Stimulated activated CD8-positive, alpha-beta memory T cell treated with anti-CD3 and anti-CD28 coated beads, Interleukin-12 subunit alpha, Interleukin-12 subunit beta, amount 100 ng/mL, for 24 hours (primary cell): ENCODE data around the gene FAM209B.
"Not testable (repeated sequence)": the region's sequence is repeated elsewhere in the genome, so short reads cannot be mapped to it uniquely, and the experiment has no call there.

Experiments
- DNase-seq: peaks from one replicate; pipeline ENCODE4 v3.0.0-alpha.2; 2020; ENCODE audit errors: extremely low read depth

FAM209B gene

DNA sequence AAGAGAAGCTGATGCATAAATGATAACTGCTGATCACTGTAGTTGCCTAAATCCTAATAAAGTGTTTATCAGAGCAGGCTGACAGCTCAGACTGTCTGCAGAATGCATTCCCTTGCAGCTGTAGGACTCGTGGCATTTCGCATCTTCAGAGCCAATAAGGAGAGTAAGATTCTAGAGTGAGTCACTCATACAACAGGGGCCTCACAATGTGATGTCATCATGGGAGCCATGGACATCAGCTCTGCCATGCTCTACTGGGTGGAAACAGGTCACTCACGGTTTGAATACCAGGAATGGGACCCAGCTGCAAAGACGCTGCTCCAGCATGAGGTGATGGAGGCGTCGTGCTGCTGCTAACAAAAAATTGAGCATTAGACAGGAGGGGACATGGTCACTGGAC is 7.4 kb downstream of the FAM209B start:
- DNase-seq, result no peak

DNA sequence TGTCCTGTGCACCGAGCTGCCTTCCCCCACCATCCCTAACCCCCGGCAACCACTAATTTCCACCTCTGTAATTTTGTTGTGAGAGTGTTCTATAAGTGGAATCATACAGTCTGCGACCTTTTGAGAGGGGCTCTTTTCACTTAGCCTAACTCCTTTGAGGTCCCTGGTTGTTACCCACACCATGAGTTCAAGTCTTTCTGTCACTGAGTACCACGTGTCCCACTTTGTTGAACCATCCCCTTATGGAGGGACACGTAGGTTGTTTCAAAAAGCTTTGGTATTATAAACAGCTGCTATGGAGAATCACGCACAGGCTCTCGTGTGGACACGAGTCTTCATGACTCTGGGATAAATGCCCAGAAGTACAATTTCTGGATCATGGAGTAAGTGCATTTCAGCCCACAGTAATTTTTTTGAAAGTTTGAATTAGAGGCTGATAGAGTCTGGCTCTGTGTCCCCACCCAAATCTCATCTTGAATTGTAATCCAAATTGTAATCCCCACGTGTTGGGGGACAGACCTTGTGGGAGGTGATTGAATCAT is 9.5 kb downstream of the FAM209B start:
- DNase-seq, result no peak

GRCh38 chr20:56551571-56551970 is 18.5 kb downstream of the FAM209B start:
- no peak for DNase-seq

- DNase-seq, result no peak
Observed at GRCh38 chr20:56552911-56553629, 20.0 kb downstream of the FAM209B start.

GRCh38 chr20:56554869-56555268 is 21.8 kb downstream of the FAM209B start:
- DNase-seq, result no peak

DNA sequence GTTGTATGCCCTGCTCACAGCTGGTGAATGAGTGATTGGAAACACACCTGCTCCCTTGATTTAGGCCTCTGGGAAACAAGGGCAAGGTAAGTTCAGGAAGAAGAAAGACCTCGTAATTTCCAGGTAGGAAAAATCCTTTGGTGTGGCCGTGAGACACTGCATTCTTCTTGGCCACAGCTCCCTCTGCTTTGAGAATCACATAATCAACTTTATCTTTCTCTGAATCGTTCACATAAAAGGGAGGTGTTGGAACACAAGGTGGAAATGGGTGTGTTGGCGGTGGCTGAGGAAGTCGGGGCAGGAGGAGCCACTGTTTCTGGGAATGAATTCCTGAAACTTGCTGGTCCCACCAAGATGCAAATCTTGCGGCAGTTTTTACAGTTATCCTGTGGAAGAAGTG is 25.9 kb downstream of the FAM209B start:
- DNase-seq, result no peak

- not testable (repeated sequence) for DNase-seq
Observed at GRCh38 chr20:56564526-56564925, 31.5 kb downstream of the FAM209B start.

DNA sequence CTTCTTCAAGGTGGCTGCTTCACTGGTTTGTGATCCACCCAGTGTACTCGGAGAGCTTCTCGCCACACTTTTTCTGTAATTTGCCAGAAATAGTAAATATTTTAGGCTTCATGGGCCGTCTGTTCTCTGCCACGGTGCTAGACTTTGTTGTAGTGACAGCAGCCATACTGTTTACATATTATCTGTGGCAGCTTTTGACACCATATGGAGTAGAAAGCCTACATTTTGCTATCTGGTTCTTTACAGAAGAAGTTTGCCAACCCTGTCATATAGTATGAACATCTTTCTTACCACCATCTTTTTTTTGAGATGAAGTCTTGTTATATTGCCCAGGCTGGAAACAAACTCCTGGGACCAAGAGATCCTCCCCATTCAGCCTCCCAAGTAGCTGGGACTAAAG is 32.5 kb downstream of the FAM209B start:
- DNase-seq, result no peak

DNA sequence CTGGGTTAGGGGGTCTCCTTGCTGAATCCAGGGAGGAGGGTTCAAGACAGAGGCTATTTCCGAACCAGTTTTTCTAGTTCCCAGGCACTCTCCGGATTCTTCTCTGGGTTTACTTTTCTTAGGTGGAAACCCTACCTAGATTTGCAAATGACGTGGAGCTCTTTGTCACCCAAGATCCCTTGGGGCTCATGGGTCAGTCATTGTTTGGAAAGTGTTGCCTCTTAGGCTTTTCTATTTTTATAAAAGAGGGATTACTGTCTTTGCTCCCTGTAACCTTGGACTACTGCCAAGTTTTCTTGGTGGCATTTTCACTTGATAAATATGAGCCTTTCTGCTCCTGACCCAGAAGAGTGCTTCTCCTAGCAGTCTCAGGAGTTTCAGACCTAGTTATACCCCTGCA is 33.6 kb downstream of the FAM209B start:
- no peak for DNase-seq

- no peak for DNase-seq
Observed at GRCh38 chr20:56570832-56571231, 37.8 kb downstream of the FAM209B start.

GRCh38 chr20:56572172-56572571 is 39.1 kb downstream of the FAM209B start:
- DNase-seq, result no peak

DNA sequence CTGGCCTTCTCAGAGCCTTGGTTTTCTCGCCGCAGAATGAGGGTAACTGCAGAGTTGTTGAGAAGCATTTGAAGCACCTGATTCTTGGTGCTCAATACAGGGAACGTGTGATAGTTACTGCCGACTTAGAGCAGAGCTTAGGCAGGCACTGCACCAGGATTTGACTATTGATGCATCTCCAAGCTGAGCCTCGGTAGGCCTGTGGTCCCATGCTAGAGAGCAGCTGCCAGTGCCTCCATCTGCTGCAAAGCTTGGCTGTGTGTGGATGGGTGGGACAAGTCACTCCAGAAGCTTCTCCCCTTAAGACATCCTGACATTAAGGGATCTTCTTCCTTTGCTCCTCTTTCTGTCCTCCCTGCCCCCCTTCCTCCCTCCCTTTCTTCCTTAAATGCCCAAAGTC is 40.9 kb downstream of the FAM209B start:
- DNase-seq, result no peak

- DNase-seq, result no peak
Observed at GRCh38 chr20:56574531-56575142, 41.6 kb downstream of the FAM209B start.

DNA sequence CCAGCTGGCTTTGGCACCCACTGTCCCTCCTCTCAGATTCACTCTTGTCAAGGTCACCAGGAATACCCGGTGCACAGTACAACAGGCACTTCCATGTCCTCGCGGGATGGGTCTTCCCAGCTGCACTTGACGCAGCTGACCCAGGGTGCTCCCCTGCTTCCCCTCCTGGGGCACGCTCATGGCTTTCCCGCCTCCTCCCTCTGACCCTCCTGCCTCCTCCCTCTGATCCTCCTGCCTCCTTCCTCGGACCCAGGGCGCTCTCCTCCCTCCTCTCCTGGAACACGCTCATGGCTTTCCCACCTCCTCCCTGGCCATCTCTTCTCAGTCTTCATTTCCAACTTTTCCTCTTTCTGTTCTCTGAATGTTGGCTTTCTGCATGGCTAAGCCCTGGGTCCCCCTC is 42.1 kb downstream of the FAM209B start:
- no peak for DNase-seq

DNA sequence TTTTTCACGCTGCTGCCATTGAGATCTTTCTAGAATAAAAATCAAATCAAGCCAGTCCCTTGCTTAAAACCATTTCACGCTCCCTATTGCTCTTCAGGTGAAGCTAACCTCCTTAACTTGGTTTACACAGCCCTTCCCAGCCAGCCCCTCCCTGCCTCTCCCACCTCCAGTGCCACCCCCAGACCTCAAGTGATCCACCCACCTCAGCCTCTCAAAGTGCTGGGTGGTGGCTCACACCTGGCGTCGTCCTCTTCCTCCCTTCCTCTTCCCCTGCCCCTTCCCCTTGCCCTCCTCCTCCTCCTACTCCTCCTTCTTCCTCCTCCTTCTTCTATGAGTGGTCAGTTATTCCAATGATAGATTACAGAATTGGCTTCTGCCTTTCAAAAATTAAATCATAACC is 42.9 kb downstream of the FAM209B start:
- DNase-seq, result no peak

DNA sequence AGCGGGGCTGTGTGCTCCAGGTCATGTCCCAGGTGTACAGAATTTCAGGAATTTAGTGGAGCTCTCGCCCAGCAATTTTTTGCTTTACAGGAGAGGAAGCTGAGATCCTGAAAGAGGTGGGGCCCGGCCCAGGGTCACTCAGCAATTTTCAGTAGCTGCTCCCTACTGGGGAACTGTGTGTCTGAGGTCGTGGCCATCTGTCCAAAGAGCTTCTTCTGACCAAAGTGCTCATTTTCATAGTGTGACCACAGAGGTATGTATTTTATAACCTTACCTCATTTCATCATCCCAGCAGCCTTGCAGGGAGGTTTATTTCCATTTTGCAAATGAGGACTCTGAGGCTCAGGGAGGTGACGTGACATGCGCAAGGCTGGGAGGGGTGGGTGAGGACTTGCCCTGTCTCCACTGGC is 46.3 kb downstream of the FAM209B start:
- no peak for DNase-seq

GRCh38 chr20:56580226-56580625 is 47.2 kb downstream of the FAM209B start:
- no peak for DNase-seq

DNA sequence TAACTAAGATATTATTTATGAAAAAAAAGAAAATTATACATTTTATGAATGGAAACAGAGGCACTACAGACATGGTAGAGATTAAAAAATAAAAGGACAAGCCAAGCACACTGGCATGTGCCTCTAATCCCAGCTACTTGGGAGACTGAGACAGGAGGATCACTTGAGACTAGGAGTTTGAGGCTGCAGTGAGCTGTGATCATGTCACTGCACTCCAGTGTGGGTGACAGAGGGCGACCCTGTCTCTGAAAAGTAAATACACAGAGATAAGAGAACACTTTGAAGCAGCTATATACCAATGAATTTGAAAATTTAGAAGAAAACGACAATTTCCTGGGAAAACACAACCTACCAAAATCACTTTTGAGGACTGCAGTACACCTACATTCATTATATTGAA is 48.7 kb downstream of the FAM209B start:
- no peak for DNase-seq

- no peak for DNase-seq
Observed at GRCh38 chr20:56582542-56582941, 49.5 kb downstream of the FAM209B start.

DNA sequence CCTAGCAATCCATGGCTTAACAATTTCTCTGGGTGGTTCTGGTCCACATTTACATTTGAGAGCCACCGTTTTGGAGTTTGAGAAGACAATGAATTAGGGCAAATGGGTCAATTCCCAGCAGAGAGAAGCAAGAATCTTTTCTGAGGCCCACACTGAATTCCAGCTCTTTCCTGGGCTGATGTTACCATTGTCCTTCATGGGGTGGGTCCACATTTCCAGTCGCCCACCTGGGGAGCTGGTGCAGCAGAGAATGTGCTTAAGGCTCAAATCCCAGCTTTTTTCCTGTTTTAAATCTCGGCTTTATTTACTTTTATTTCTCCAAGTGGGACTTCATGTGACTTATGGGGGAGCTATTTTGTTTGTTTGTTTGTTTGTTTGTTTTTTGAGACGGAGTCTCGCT is 51.9 kb downstream of the FAM209B start:
- DNase-seq, result no peak
